H9 (cell line): ENCODE results near the gene AGL. TPM values are rescaled to one million over a fixed set of nuclear protein-coding genes. Genes with fewer than 3 reads are reported as not detected.

Source experiments
- DNase-seq: peaks from one replicate; pipeline ENCODE4 v3.0.0-alpha.2; 2017
- H2AFZ ChIP-seq: one replicate; pipeline ENCODE4 v1.6.1; 2013; ENCODE audit warnings: mild to moderate bottlenecking, low read length, control low read depth, moderate library complexity
- H2AK5ac ChIP-seq: 2 replicates; pipeline ENCODE4 v1.6.1; 2013; ENCODE audit warnings: low read length, control low read depth, mixed read lengths; ENCODE audit not compliant: insufficient read length
- H2BK120ac ChIP-seq: one replicate; pipeline ENCODE4 v1.6.1; 2013; ENCODE audit warnings: low read depth, mild to moderate bottlenecking, low read length, control low read depth, inconsistent platforms; ENCODE audit not compliant: poor library complexity, severe bottlenecking
- H2BK12ac ChIP-seq: 2 replicates; pipeline ENCODE4 v1.6.1; 2013; ENCODE audit warnings: low read length, control low read depth, mixed read lengths, low read depth; ENCODE audit not compliant: insufficient read length
- H2BK15ac ChIP-seq: 2 replicates; pipeline ENCODE4 v1.6.1; 2013; ENCODE audit warnings: low read depth, low read length, control low read depth
- H2BK20ac ChIP-seq: one replicate; pipeline ENCODE4 v1.6.1; 2013; ENCODE audit warnings: low read depth, mild to moderate bottlenecking, low read length, control low read depth, inconsistent platforms; ENCODE audit not compliant: poor library complexity, severe bottlenecking
- H2BK5ac ChIP-seq: 2 replicates; pipeline ENCODE4 v1.6.1; 2013; ENCODE audit warnings: low read length, control low read depth, mixed read lengths; ENCODE audit not compliant: insufficient read length
- H3K14ac ChIP-seq: 2 replicates; pipeline ENCODE4 v1.6.1; 2013; ENCODE audit warnings: low read length, control low read depth; ENCODE audit not compliant: insufficient read depth
- H3K18ac ChIP-seq: 2 replicates; pipeline ENCODE4 v1.6.1; 2013; ENCODE audit warnings: low read depth, mild to moderate bottlenecking, mixed read lengths, low read length, control low read depth; ENCODE audit not compliant: insufficient read length
- H3K23ac ChIP-seq: 2 replicates; pipeline ENCODE4 v1.6.1; 2013; ENCODE audit warnings: low read length, control low read depth, mixed read lengths, low read depth; ENCODE audit not compliant: insufficient read length
- H3K23me2 ChIP-seq: 2 replicates; pipeline ENCODE4 v1.6.1; 2013; ENCODE audit warnings: low read depth, mild to moderate bottlenecking, mixed read lengths, low read length, control low read depth; ENCODE audit not compliant: insufficient read length, poor library complexity, severe bottlenecking
- H3K27ac ChIP-seq: 2 replicates; pipeline ENCODE4 v1.5.1; 2013; ENCODE audit warnings: low read length, control low read depth, mixed read lengths, low read depth; ENCODE audit not compliant: insufficient read length
- H3K27me3 ChIP-seq: 2 replicates; pipeline ENCODE4 v1.6.1; 2013; ENCODE audit warnings: low read length, control low read depth, inconsistent platforms; ENCODE audit not compliant: insufficient read depth
- H3K4ac ChIP-seq: 2 replicates; pipeline ENCODE4 v1.6.1; 2013; ENCODE audit warnings: low read depth, mild to moderate bottlenecking, control low read depth, inconsistent platforms, low read length, moderate library complexity
- H3K4me1 ChIP-seq: 2 replicates; pipeline ENCODE4 v1.6.1; 2013; ENCODE audit warnings: low read length, control low read depth, inconsistent platforms; ENCODE audit not compliant: insufficient read depth
- H3K4me2 ChIP-seq: 2 replicates; pipeline ENCODE4 v1.6.1; 2013; ENCODE audit warnings: low read length, control low read depth, mixed read lengths; ENCODE audit not compliant: insufficient read length, insufficient read depth
- H3K56ac ChIP-seq: 2 replicates; pipeline ENCODE4 v1.6.1; 2013; ENCODE audit warnings: low read depth, mild to moderate bottlenecking, mixed read lengths, low read length, control low read depth; ENCODE audit not compliant: insufficient read length
- H3K79me1 ChIP-seq: 2 replicates; pipeline ENCODE4 v1.6.1; 2013; ENCODE audit warnings: low read depth, mild to moderate bottlenecking, moderate library complexity, low read length, control low read depth, inconsistent platforms; ENCODE audit not compliant: insufficient read depth, poor library complexity, severe bottlenecking
- H3K79me2 ChIP-seq: 2 replicates; pipeline ENCODE4 v1.6.1; 2013; ENCODE audit warnings: low read length, control low read depth, inconsistent platforms; ENCODE audit not compliant: insufficient read depth
- H3K9ac ChIP-seq: 2 replicates; pipeline ENCODE4 v1.6.1; 2013; ENCODE audit warnings: low read length, control low read depth, mixed read lengths; ENCODE audit not compliant: insufficient read length; ENCODE audit errors: extremely low read depth
- H3K9me3 ChIP-seq: one replicate; pipeline ENCODE4 v1.6.1; 2013; ENCODE audit warnings: low read depth, low read length, inconsistent platforms; ENCODE audit not compliant: control insufficient read depth
- H3T11ph ChIP-seq: one replicate; pipeline ENCODE4 v1.6.1; 2013; ENCODE audit warnings: mild to moderate bottlenecking, low read length, control low read depth, inconsistent platforms
- H4K20me1 ChIP-seq: one replicate; pipeline ENCODE4 v1.6.1; 2013; ENCODE audit not compliant: control insufficient read depth, insufficient read length, insufficient read depth
- H4K5ac ChIP-seq: 2 replicates; pipeline ENCODE4 v1.6.1; 2013; ENCODE audit warnings: low read depth, mild to moderate bottlenecking, mixed read lengths, low read length, control low read depth; ENCODE audit not compliant: insufficient read length
- H4K8ac ChIP-seq: replicated peaks from 2 replicates; pipeline ENCODE4 v1.6.1; 2013; ENCODE audit warnings: low read length, control low read depth, mixed read lengths, low read depth; ENCODE audit not compliant: insufficient read length
- H4K91ac ChIP-seq: 2 replicates; pipeline ENCODE4 v1.6.1; 2013; ENCODE audit warnings: low read depth, mild to moderate bottlenecking, moderate library complexity, mixed read lengths, low read length, control low read depth; ENCODE audit not compliant: insufficient read length
- H3K27ac Mint-ChIP-seq, 3 experiments: 2 replicates in 2 of 3; 3 replicates in 1 of 3; pipeline ENCODE4 v1.8.0; 2020 to 2021; ENCODE audit warnings: mixed read lengths in 3 of 3, mild to moderate bottlenecking in 1 of 3, moderate library complexity in 1 of 3
- H3K27me3 Mint-ChIP-seq: 2 replicates; pipeline ENCODE4 v1.8.0; 2021; ENCODE audit warnings: low read depth, mild to moderate bottlenecking, moderate library complexity, mixed read lengths
- H3K36me3 Mint-ChIP-seq, 3 experiments: 2 replicates in 2 of 3; 3 replicates in 1 of 3; pipeline ENCODE4 v1.8.0; 2020 to 2021; ENCODE audit warnings: low read depth in 3 of 3, mixed read lengths in 3 of 3; ENCODE audit not compliant: insufficient read depth in 1 of 3
- H3K4me1 Mint-ChIP-seq, 2 experiments: 2 replicates each; pipeline ENCODE4 v1.8.0; 2020; ENCODE audit warnings: mixed read lengths in 2 of 2
- H3K4me3 Mint-ChIP-seq, 2 experiments: 2 replicates in 1 of 2; 3 replicates in 1 of 2; pipeline ENCODE4 v1.8.0; 2020 to 2021; ENCODE audit warnings: mild to moderate bottlenecking in 2 of 2, mixed read lengths in 2 of 2, moderate library complexity in 1 of 2
- H3K9me3 Mint-ChIP-seq, 2 experiments: 2 replicates in 1 of 2; 3 replicates in 1 of 2; pipeline ENCODE4 v1.8.0; 2020; ENCODE audit warnings: mild to moderate bottlenecking in 2 of 2, mixed read lengths in 2 of 2, moderate library complexity in 1 of 2
- CTCF ChIP-seq: fragments of 200-600 bp; sonication (generic); conservative IDR thresholded peaks from 3 replicates; pipeline ENCODE4 v1.8.0; 2021; ENCODE audit warnings: antibody characterized with exemption, mild to moderate bottlenecking
- WGBS: extraction: QIAGEN DNeasy Blood & Tissue Kit; methylation state at CpG from one replicate; pipeline ENCODE4 v1.1.7; 2013; ENCODE audit warnings: missing lambda C conversion rate, low lambda C conversion rate, mixed read lengths; ENCODE audit not compliant: insufficient read length; ENCODE audit errors: extremely low coverage; 5-methylcytosine and 5-hydroxymethylcytosine counted together
- total RNA-seq: library from RNA; stranded (reverse); gene quantifications from 2 replicates; pipeline ENCODE4 v1.2.1, GENCODE V29; 2021

Gene AGL
- total RNA-seq, 1 experiment from 2014 or later: 24.0 TPM

DNA sequence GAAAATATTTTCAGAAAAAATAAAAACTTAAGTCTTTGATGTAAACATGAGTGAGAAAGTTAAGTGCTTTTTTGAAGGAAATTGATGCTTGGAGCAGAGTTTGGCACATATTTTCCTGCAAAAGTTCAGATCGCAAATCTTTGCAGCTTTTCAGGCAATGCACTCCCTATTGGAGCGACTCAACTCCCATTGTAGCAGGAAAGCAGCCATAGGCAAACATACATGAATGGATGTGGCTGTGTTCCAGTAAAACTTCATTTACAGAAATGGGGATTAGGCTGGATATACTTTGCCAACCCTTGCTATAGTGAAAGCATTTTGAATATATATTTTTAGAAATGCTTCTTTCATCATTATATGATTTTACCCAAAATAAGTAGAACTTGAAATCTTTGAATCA, 8.1 kb downstream of the AGL start:
- Histone ChIP-seq H3K9ac (no peak overlapping the region), H3K4me1 (no peaks in the 10 kb centered on the region), H3K56ac (no peak overlapping the region), H3K23me2 (no peaks in the 10 kb centered on the region), H3K18ac (no peak overlapping the region), H3K27me3 (no peaks in the 10 kb centered on the region), H3K9me3 (no peaks in the 10 kb centered on the region), H3T11ph (no peak overlapping the region), H2BK5ac (no peak overlapping the region), H3K79me2 (no peaks in the 10 kb centered on the region), H2BK120ac (no peak overlapping the region), H3K4me2 (no peak overlapping the region), H4K91ac (no peak overlapping the region), H3K4ac (no peak overlapping the region), H2AK5ac (no peak overlapping the region), H2AFZ (no peak overlapping the region), H3K79me1 (no peaks in the 10 kb centered on the region), H3K27ac (no peak overlapping the region), H3K14ac (no peak overlapping the region), H4K20me1 (no peaks in the 10 kb centered on the region), H4K8ac (no peak overlapping the region), H2BK20ac (no peak overlapping the region), H2BK12ac (no peak overlapping the region), H2BK15ac (no peak overlapping the region), H3K23ac (no peak overlapping the region), H4K5ac (no peak overlapping the region)
- peaks cover 13 to 42% (median 38%) of the 10 kb centered on the region in 3 experiments for H3K36me3 Mint-ChIP-seq
- WGBS: no CpG with 5 or more reads among the region's 2 CpGs
- H3K4me3 Mint-ChIP-seq: no peak overlapping the region
- no peaks in the 10 kb centered on the region for H3K4me1 Mint-ChIP-seq
- peaks cover 3 to 7% of the 10 kb centered on the region in 2 experiments; a peak in 2 of 5 replicates for H3K9me3 Mint-ChIP-seq
- TF ChIP-seq CTCF: no peak
- H3K27me3 Mint-ChIP-seq: no peaks in the 10 kb centered on the region
- DNase-seq: no peak
- no peak overlapping the region for H3K27ac Mint-ChIP-seq
